Kidney tubule cell (primary cell): ENCODE data around the gene CRPPA.

Experiments
- DNase-seq: peaks from one replicate; pipeline ENCODE4 v3.0.0-alpha.2; 2018; ENCODE audit warnings: low spot score

Gene CRPPA

GRCh38 chr7:16423761-16424160 is 2.4 kb upstream of the CRPPA start:
- no peak for DNase-seq

- DNase-seq = no peak
Observed at GRCh38 chr7:16422917-16423316, 1.6 kb upstream of the CRPPA start.

GRCh38 chr7:16422103-16422435 is 731 bp upstream of the CRPPA start:
- DNase-seq = no peak

- peak; percentile 94 for DNase-seq
Observed at GRCh38 chr7:16420649-16421332, 547 bp downstream of the CRPPA start.

- DNase-seq = no peak
Observed at GRCh38 chr7:16420329-16420648, 1.0 kb downstream of the CRPPA start.

- no peak for DNase-seq
Observed at GRCh38 chr7:16419859-16420258, 1.5 kb downstream of the CRPPA start.

GRCh38 chr7:16419126-16419525 is 2.2 kb downstream of the CRPPA start:
- no peak for DNase-seq

GRCh38 chr7:16417906-16418305 is 3.4 kb downstream of the CRPPA start:
- DNase-seq = peak; percentile 13

GRCh38 chr7:16416289-16417282 is 4.8 kb downstream of the CRPPA start:
- peak; percentile 75 for DNase-seq

GRCh38 chr7:16412274-16413254 is 8.8 kb downstream of the CRPPA start:
- DNase-seq = no peak

GRCh38 chr7:16411391-16411790 is 9.9 kb downstream of the CRPPA start:
- DNase-seq = peak; percentile 65

- DNase-seq = no peak
Observed at GRCh38 chr7:16409777-16410176, 11.6 kb downstream of the CRPPA start.

- DNase-seq = no peak
Observed at GRCh38 chr7:16404636-16405035, 16.7 kb downstream of the CRPPA start.

- no peak for DNase-seq
Observed at GRCh38 chr7:16403475-16403874, 17.9 kb downstream of the CRPPA start.

GRCh38 chr7:16402940-16403339 is 18.4 kb downstream of the CRPPA start:
- DNase-seq = no peak

- DNase-seq = no peak
Observed at GRCh38 chr7:16402091-16402490, 19.2 kb downstream of the CRPPA start.

- DNase-seq = no peak
Observed at GRCh38 chr7:16400893-16401275, 20.5 kb downstream of the CRPPA start.

GRCh38 chr7:16399916-16400892 is 21.1 kb downstream of the CRPPA start:
- DNase-seq = no peak

- DNase-seq = no peak
Observed at GRCh38 chr7:16399265-16399831, 22.0 kb downstream of the CRPPA start.

- DNase-seq = no peak
Observed at GRCh38 chr7:16398146-16399017, 23.0 kb downstream of the CRPPA start.
